SU-DHL-6 (cell line): Measurements from ENCODE around the gene ATP2A2.

Source experiments
- H2AFZ ChIP-seq: fragments of 200-600 bp; sonication (generic); 2 replicates; pipeline ENCODE4 v1.6.1; 2014; ENCODE audit warnings: low read depth, mild to moderate bottlenecking, moderate library complexity, mixed read lengths, antibody characterized with exemption, low read length; ENCODE audit not compliant: severe bottlenecking
- H3F3A ChIP-seq: fragments of 200-600 bp; shearing (Covaris generic); 2 replicates; pipeline ENCODE4 v1.6.0; 2016; ENCODE audit warnings: antibody characterized with exemption, mild to moderate bottlenecking; ENCODE audit not compliant: insufficient read depth
- H3K27ac ChIP-seq: fragments of 200-600 bp; sonication (generic); 2 replicates; pipeline ENCODE4 v1.5.1; 2016; ENCODE audit warnings: low read depth, mild to moderate bottlenecking, low read length, moderate library complexity, mixed read lengths
- H3K27me3 ChIP-seq: fragments of 200-600 bp; sonication (generic), shearing (Covaris generic); 2 replicates; pipeline ENCODE4 v1.6.0; 2014; ENCODE audit warnings: mild to moderate bottlenecking, low read length
- H3K36me3 ChIP-seq: fragments of 200-600 bp; sonication (generic); 2 replicates; pipeline ENCODE4 v1.6.1; 2014; ENCODE audit warnings: mild to moderate bottlenecking, low read length, mixed read lengths
- H3K4me2 ChIP-seq: fragments of 300-600, 200-600 bp; shearing (Covaris generic), sonication (generic); 2 replicates; pipeline ENCODE4 v1.6.0; 2014; ENCODE audit warnings: low read length, low read depth, mild to moderate bottlenecking; ENCODE audit not compliant: poor library complexity, severe bottlenecking
- H3K4me3 ChIP-seq: fragments of 200-600 bp; sonication (generic); 2 replicates; pipeline ENCODE4 v1.5.1; 2014; ENCODE audit warnings: antibody characterized with exemption, low read length, mild to moderate bottlenecking, mixed read lengths; ENCODE audit not compliant: insufficient read depth, poor library complexity, severe bottlenecking
- H3K79me2 ChIP-seq: fragments of 200-600 bp; sonication (generic); 2 replicates; pipeline ENCODE4 v1.6.1; 2014; ENCODE audit warnings: mild to moderate bottlenecking, low read length, moderate library complexity; ENCODE audit not compliant: insufficient read depth
- H3K9ac ChIP-seq: fragments of 200-600 bp; sonication (generic); 2 replicates; pipeline ENCODE4 v1.7.0; 2014; ENCODE audit warnings: mild to moderate bottlenecking, low read length
- H3K9me2 ChIP-seq: fragments of 200-600 bp; sonication (generic); replicated peaks from 2 replicates; pipeline ENCODE4 v1.6.1; 2014; ENCODE audit warnings: low read length; ENCODE audit not compliant: insufficient read depth
- H3K9me3 ChIP-seq: fragments of 200-600 bp; sonication (generic); 2 replicates; pipeline ENCODE4 v1.6.1; 2014; ENCODE audit warnings: low read length, mixed read lengths; ENCODE audit not compliant: insufficient read depth
- H4K20me1 ChIP-seq: fragments of 200-600 bp; sonication (generic); 2 replicates; pipeline ENCODE4 v1.6.1; 2014; ENCODE audit warnings: low read depth, mild to moderate bottlenecking, antibody characterized with exemption, low read length, moderate library complexity, mixed read lengths
- EZH2phosphoT487 ChIP-seq: fragments of 200-600 bp; sonication (generic), shearing (Covaris generic); conservative IDR thresholded peaks from 2 replicates; pipeline ENCODE4 v1.6.1; 2018; ENCODE audit warnings: mild to moderate bottlenecking, antibody characterized with exemption, low read length, moderate library complexity, mixed read lengths
- TF ChIP-seq, protein P1 (sequence below): fragments of 200-600 bp; sonication (generic); IDR thresholded peaks from one replicate; pipeline ENCODE4 v1.5.1; 2017; ENCODE audit warnings: antibody characterized with exemption, mild to moderate bottlenecking, low read length, moderate library complexity; ENCODE audit not compliant: insufficient read depth, poor library complexity, severe bottlenecking

ATP2A2 gene

DNA sequence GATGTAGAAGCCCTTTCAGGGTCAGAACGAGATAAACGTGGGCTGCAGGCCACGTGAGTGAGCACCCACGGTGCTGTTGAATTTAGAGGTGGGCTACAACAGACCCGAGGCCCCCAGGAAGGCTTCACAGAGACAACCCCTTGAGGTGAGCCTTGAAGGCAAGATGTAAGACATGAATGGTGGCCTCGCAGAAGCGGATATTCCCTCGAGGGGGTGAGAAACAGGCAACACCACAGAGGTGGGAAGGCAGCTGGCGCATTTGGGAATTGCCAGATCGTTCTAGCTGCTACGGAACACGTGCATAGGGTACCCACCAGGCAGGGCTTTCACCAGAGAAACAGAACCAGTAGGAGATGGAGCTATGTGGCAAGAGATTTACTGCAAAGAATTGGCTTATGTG is 22.6 kb upstream of the ATP2A2 start:
- H3F3A ChIP-seq: no peaks in the 10 kb centered on the region
- no peak overlapping the region for H3K27ac ChIP-seq
- no peak overlapping the region for H3K4me3 ChIP-seq
- H2AFZ ChIP-seq: no peak overlapping the region
- H3K36me3 ChIP-seq: no peaks in the 10 kb centered on the region
- no peak overlapping the region for H3K4me2 ChIP-seq
- no peaks in the 10 kb centered on the region for H3K27me3 ChIP-seq
- no peaks in the 10 kb centered on the region for H3K9me3 ChIP-seq
- H3K79me2 ChIP-seq: no peaks in the 10 kb centered on the region
- H3K9me2 ChIP-seq: no peaks in the 10 kb centered on the region
- H4K20me1 ChIP-seq: no peaks in the 10 kb centered on the region
- TF ChIP-seq, protein P1, sequence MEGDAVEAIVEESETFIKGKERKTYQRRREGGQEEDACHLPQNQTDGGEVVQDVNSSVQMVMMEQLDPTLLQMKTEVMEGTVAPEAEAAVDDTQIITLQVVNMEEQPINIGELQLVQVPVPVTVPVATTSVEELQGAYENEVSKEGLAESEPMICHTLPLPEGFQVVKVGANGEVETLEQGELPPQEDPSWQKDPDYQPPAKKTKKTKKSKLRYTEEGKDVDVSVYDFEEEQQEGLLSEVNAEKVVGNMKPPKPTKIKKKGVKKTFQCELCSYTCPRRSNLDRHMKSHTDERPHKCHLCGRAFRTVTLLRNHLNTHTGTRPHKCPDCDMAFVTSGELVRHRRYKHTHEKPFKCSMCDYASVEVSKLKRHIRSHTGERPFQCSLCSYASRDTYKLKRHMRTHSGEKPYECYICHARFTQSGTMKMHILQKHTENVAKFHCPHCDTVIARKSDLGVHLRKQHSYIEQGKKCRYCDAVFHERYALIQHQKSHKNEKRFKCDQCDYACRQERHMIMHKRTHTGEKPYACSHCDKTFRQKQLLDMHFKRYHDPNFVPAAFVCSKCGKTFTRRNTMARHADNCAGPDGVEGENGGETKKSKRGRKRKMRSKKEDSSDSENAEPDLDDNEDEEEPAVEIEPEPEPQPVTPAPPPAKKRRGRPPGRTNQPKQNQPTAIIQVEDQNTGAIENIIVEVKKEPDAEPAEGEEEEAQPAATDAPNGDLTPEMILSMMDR: no peak
- no peak for TF ChIP-seq EZH2phosphoT487
- no peak overlapping the region for H3K9ac ChIP-seq

- no peaks in the 10 kb centered on the region for H4K20me1 ChIP-seq
- H3K27ac ChIP-seq: no peak overlapping the region
- no peaks in the 10 kb centered on the region for H3K79me2 ChIP-seq
- H3K4me2 ChIP-seq: no peak overlapping the region
- H3K9ac ChIP-seq: no peak overlapping the region
- no peaks in the 10 kb centered on the region for H3K9me3 ChIP-seq
- no peaks in the 10 kb centered on the region for H3K9me2 ChIP-seq
- no peaks in the 10 kb centered on the region for H3F3A ChIP-seq
- no peak for TF ChIP-seq EZH2phosphoT487
- TF ChIP-seq, protein P1: no peak
- no peak overlapping the region for H2AFZ ChIP-seq
- no peaks in the 10 kb centered on the region for H3K36me3 ChIP-seq
- no peak overlapping the region for H3K4me3 ChIP-seq
- H3K27me3 ChIP-seq: no peaks in the 10 kb centered on the region
Observed at GRCh38 chr12:110262442-110263388, 18.3 kb upstream of the ATP2A2 start.

GRCh38 chr12:110266381-110266960 is 14.6 kb upstream of the ATP2A2 start:
- Histone ChIP-seq H3K36me3 (no peaks in the 10 kb centered on the region), H3K79me2 (no peaks in the 10 kb centered on the region), H3F3A (no peaks in the 10 kb centered on the region), H4K20me1 (no peaks in the 10 kb centered on the region), H3K4me2 (no peak overlapping the region), H3K4me3 (no peak overlapping the region), H3K27ac (no peak overlapping the region), H3K27me3 (no peaks in the 10 kb centered on the region), H3K9me3 (no peaks in the 10 kb centered on the region), H3K9me2 (no peaks in the 10 kb centered on the region), H2AFZ (no peak overlapping the region), H3K9ac (no peak overlapping the region)
- TF ChIP-seq, protein P1: no peak
- no peak for TF ChIP-seq EZH2phosphoT487
